Type B pancreatic cell (in vitro differentiated cells): ENCODE data around the gene LOXL4. TPM values are rescaled to one million over a fixed set of nuclear protein-coding genes. Genes with fewer than 3 reads are reported as not detected.

Source experiments
- DNase-seq: peaks from one replicate; pipeline ENCODE4 v3.0.0; 2021; ENCODE audit warnings: mixed read lengths; ENCODE audit not compliant: unreplicated experiment; ENCODE audit errors: extremely low spot score
- H3K27ac Mint-ChIP-seq: 2 replicates; pipeline ENCODE4 v1.8.0; 2021; ENCODE audit warnings: mild to moderate bottlenecking, mixed read lengths
- H3K27me3 Mint-ChIP-seq: 2 replicates; pipeline ENCODE4 v1.8.0; 2021; ENCODE audit warnings: mixed read lengths
- H3K36me3 Mint-ChIP-seq: 2 replicates; pipeline ENCODE4 v1.8.0; 2021; ENCODE audit warnings: mixed read lengths
- H3K4me1 Mint-ChIP-seq: one replicate; pipeline ENCODE4 v1.8.0; 2021; ENCODE audit warnings: mixed read lengths; ENCODE audit not compliant: unreplicated experiment
- H3K4me3 Mint-ChIP-seq: 2 replicates; pipeline ENCODE4 v1.8.0; 2021; ENCODE audit warnings: mild to moderate bottlenecking, mixed read lengths
- H3K9me3 Mint-ChIP-seq: 2 replicates; pipeline ENCODE4 v1.8.0; 2021; ENCODE audit warnings: mixed read lengths
- CTCF ChIP-seq: fragments of 200-600 bp; sonication (generic); conservative IDR thresholded peaks from 2 replicates; pipeline ENCODE4 v1.5.0; 2021; ENCODE audit warnings: antibody characterized with exemption, mild to moderate bottlenecking
- total RNA-seq: library from RNA; stranded (reverse); gene quantifications from 2 replicates; pipeline ENCODE4 v1.2.1, GENCODE V29; 2021; ENCODE audit warnings: low replicate concordance

LOXL4 gene
- total RNA-seq, 1 donor from 2014 or later: 59.4 TPM

GRCh38 chr10:98307916-98308541 is 40.0 kb upstream of the LOXL4 start:
- no peak for DNase-seq
- H3K27ac Mint-ChIP-seq: no peak overlapping the region
- H3K9me3 Mint-ChIP-seq: no peaks in the 10 kb centered on the region
- H3K4me1 Mint-ChIP-seq: peaks cover 19% of the 10 kb centered on the region
- no peak for TF ChIP-seq CTCF
- peaks cover 9% of the 10 kb centered on the region for H3K27me3 Mint-ChIP-seq
- H3K4me3 Mint-ChIP-seq: peak overlapping the region; percentile 77
- H3K36me3 Mint-ChIP-seq: no peaks in the 10 kb centered on the region

- DNase-seq: no peak
- no peak for TF ChIP-seq CTCF
- Mint-ChIP-seq H3K27me3 (peaks cover 9% of the 10 kb centered on the region), H3K4me1 (peaks cover 19% of the 10 kb centered on the region), H3K36me3 (no peaks in the 10 kb centered on the region), H3K4me3 (no peak overlapping the region), H3K27ac (no peak overlapping the region), H3K9me3 (no peaks in the 10 kb centered on the region)
Measured at GRCh38 chr10:98306501-98306900, 38.5 kb upstream of the LOXL4 start.

GRCh38 chr10:98303569-98303968 is 35.6 kb upstream of the LOXL4 start:
- TF ChIP-seq CTCF: no peak
- H3K4me3 Mint-ChIP-seq: no peak overlapping the region
- no peak overlapping the region for H3K27ac Mint-ChIP-seq
- peaks cover 12% of the 10 kb centered on the region for H3K27me3 Mint-ChIP-seq
- peaks cover 4% of the 10 kb centered on the region for H3K4me1 Mint-ChIP-seq
- no peak for DNase-seq
- no peaks in the 10 kb centered on the region for H3K9me3 Mint-ChIP-seq
- H3K36me3 Mint-ChIP-seq: no peaks in the 10 kb centered on the region

GRCh38 chr10:98302741-98303365 is 34.9 kb upstream of the LOXL4 start:
- TF ChIP-seq CTCF: no peak
- DNase-seq: no peak
- H3K27me3 Mint-ChIP-seq: peaks cover 12% of the 10 kb centered on the region

GRCh38 chr10:98301664-98302319 is 33.8 kb upstream of the LOXL4 start:
- no peak overlapping the region for H3K27ac Mint-ChIP-seq
- H3K9me3 Mint-ChIP-seq: no peaks in the 10 kb centered on the region

More at GRCh38 chr10:98302741-98303365, 34.9 kb upstream of the LOXL4 start:
- Mint-ChIP-seq H3K27ac (no peak overlapping the region), H3K4me3 (no peak overlapping the region), H3K36me3 (no peaks in the 10 kb centered on the region), H3K4me1 (no peaks in the 10 kb centered on the region), H3K9me3 (no peaks in the 10 kb centered on the region)

More at GRCh38 chr10:98301664-98302319, 33.8 kb upstream of the LOXL4 start:
- H3K36me3 Mint-ChIP-seq: no peaks in the 10 kb centered on the region
- no peak for DNase-seq
- no peak overlapping the region for H3K4me3 Mint-ChIP-seq
- peaks cover 8% of the 10 kb centered on the region for H3K4me1 Mint-ChIP-seq
- peaks cover 12% of the 10 kb centered on the region for H3K27me3 Mint-ChIP-seq
- no peak for TF ChIP-seq CTCF
